GM21576 (cell line): ENCODE data around the gene MRPL17.

Experiments
- ATAC-seq: cut with Tn5 transposase; IDR thresholded peaks from one replicate; pipeline ENCODE4 v1.9.1; 2021; ENCODE audit warnings: mild to moderate bottlenecking, moderate library complexity; ENCODE audit not compliant: unreplicated experiment

MRPL17 gene

GRCh38 chr11:6655020-6655789, 27.9 kb downstream of the MRPL17 start:
- ATAC-seq = no peak

- ATAC-seq = no peak
These were observed 28.7 kb downstream of the MRPL17 start for GRCh38 chr11:6654281-6655019.

GRCh38 chr11:6653656-6654055, 29.5 kb downstream of the MRPL17 start:
- ATAC-seq = no peak

GRCh38 chr11:6653097-6653496, 30.0 kb downstream of the MRPL17 start:
- no peak for ATAC-seq

- no peak for ATAC-seq
These were observed 31.0 kb downstream of the MRPL17 start for GRCh38 chr11:6652182-6652581.

- no peak for ATAC-seq
These were observed 32.2 kb downstream of the MRPL17 start for GRCh38 chr11:6650980-6651379.

GRCh38 chr11:6650104-6650503, 33.0 kb downstream of the MRPL17 start:
- ATAC-seq = no peak

GRCh38 chr11:6648501-6648900, 34.6 kb downstream of the MRPL17 start:
- ATAC-seq = no peak

- no peak for ATAC-seq
These were observed 35.3 kb downstream of the MRPL17 start for GRCh38 chr11:6647836-6648235.

- ATAC-seq = peak; percentile 93
These were observed 36.0 kb downstream of the MRPL17 start for GRCh38 chr11:6646918-6647679.

- no peak for ATAC-seq
These were observed 36.6 kb downstream of the MRPL17 start for GRCh38 chr11:6646576-6646917.

- no peak for ATAC-seq
These were observed 37.1 kb downstream of the MRPL17 start for GRCh38 chr11:6646071-6646470.

- ATAC-seq = no peak
These were observed 40.2 kb downstream of the MRPL17 start for GRCh38 chr11:6642957-6643356.

GRCh38 chr11:6640985-6641701, 42.0 kb downstream of the MRPL17 start:
- ATAC-seq = no peak

GRCh38 chr11:6640036-6640984, 42.8 kb downstream of the MRPL17 start:
- ATAC-seq = no peak

- ATAC-seq = no peak
These were observed 44.7 kb downstream of the MRPL17 start for GRCh38 chr11:6638429-6638828.

- ATAC-seq = no peak
These were observed 45.3 kb downstream of the MRPL17 start for GRCh38 chr11:6637871-6638270.

GRCh38 chr11:6636480-6636879, 46.7 kb downstream of the MRPL17 start:
- no peak for ATAC-seq

GRCh38 chr11:6635082-6635932, 47.8 kb downstream of the MRPL17 start:
- ATAC-seq = no peak
